VCaP (cell line): ENCODE results near the gene PRPF40B.

ENCODE experiments used
- H3K27ac ChIP-seq: fragments of 450-650 bp; 2 replicates; pipeline ENCODE4 v1.5.1; 2017
- CTCF ChIP-seq: fragments of 450-650 bp; conservative IDR thresholded peaks from 2 replicates; pipeline ENCODE4 v1.5.1; 2017; ENCODE audit warnings: mild to moderate bottlenecking, moderate library complexity

Gene PRPF40B

GRCh38 chr12:49583366-49584094 lies 39.8 kb upstream of the PRPF40B start:
- no peak overlapping the region for H3K27ac ChIP-seq
- no peak for TF ChIP-seq CTCF

GRCh38 chr12:49584591-49584990 lies 38.8 kb upstream of the PRPF40B start:
- no peak overlapping the region for H3K27ac ChIP-seq
- no peak for TF ChIP-seq CTCF

- no peak for TF ChIP-seq CTCF
- no peak overlapping the region for H3K27ac ChIP-seq
Observed at GRCh38 chr12:49585477-49586459, 37.6 kb upstream of the PRPF40B start.

- no peak overlapping the region for H3K27ac ChIP-seq
- no peak; the same call in 1 of the 2 replicates for TF ChIP-seq CTCF
Observed at GRCh38 chr12:49587174-49587908, 36.0 kb upstream of the PRPF40B start.

- H3K27ac ChIP-seq: no peak overlapping the region
- TF ChIP-seq CTCF: no peak
Observed at GRCh38 chr12:49588281-49588680, 35.1 kb upstream of the PRPF40B start.

- no peak for TF ChIP-seq CTCF
- no peak overlapping the region for H3K27ac ChIP-seq
Observed at GRCh38 chr12:49588721-49589516, 34.4 kb upstream of the PRPF40B start.
